ENCODE measurements around the gene CAT.

GRCh38 chr11:34475656-34476055 lies 36.9 kb downstream of the CAT start:
- no peak for TF ChIP-seq ZFP3 (CRISPR knock-in tag; IDR thresholded peaks at IDR 0.05)
- no peak for TF ChIP-seq ZFP30 (CRISPR knock-in tag; IDR thresholded peaks at IDR 0.05)
- no peak for TF ChIP-seq CREB5 (CRISPR knock-in tag; IDR thresholded peaks at IDR 0.05; ENCODE audit: low read depth)
- TF ChIP-seq ZNF70 (CRISPR knock-in tag; IDR thresholded peaks at IDR 0.05) = no peak
- no peak for TF ChIP-seq ZC3H10 (CRISPR knock-in tag; IDR thresholded peaks at IDR 0.05)
- TF ChIP-seq, protein P1, sequence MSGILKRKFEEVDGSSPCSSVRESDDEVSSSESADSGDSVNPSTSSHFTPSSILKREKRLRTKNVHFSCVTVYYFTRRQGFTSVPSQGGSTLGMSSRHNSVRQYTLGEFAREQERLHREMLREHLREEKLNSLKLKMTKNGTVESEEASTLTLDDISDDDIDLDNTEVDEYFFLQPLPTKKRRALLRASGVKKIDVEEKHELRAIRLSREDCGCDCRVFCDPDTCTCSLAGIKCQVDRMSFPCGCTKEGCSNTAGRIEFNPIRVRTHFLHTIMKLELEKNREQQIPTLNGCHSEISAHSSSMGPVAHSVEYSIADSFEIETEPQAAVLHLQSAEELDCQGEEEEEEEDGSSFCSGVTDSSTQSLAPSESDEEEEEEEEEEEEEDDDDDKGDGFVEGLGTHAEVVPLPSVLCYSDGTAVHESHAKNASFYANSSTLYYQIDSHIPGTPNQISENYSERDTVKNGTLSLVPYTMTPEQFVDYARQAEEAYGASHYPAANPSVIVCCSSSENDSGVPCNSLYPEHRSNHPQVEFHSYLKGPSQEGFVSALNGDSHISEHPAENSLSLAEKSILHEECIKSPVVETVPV (CRISPR knock-in tag; IDR thresholded peaks at IDR 0.05) = no peak
- TF ChIP-seq, protein P2, sequence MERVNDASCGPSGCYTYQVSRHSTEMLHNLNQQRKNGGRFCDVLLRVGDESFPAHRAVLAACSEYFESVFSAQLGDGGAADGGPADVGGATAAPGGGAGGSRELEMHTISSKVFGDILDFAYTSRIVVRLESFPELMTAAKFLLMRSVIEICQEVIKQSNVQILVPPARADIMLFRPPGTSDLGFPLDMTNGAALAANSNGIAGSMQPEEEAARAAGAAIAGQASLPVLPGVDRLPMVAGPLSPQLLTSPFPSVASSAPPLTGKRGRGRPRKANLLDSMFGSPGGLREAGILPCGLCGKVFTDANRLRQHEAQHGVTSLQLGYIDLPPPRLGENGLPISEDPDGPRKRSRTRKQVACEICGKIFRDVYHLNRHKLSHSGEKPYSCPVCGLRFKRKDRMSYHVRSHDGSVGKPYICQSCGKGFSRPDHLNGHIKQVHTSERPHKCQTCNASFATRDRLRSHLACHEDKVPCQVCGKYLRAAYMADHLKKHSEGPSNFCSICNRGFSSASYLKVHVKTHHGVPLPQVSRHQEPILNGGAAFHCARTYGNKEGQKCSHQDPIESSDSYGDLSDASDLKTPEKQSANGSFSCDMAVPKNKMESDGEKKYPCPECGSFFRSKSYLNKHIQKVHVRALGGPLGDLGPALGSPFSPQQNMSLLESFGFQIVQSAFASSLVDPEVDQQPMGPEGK (CRISPR knock-in tag; IDR thresholded peaks at IDR 0.05; ENCODE audit: borderline replicate concordance) = no peak
- no peak for TF ChIP-seq ZNF8 (CRISPR knock-in tag; IDR thresholded peaks at IDR 0.05)
- TF ChIP-seq ARNTL (CRISPR knock-in tag; IDR thresholded peaks at IDR 0.05; ENCODE audit: borderline replicate concordance, low read depth) = no peak
